ENCODE data around the gene PTOV1.

DNA sequence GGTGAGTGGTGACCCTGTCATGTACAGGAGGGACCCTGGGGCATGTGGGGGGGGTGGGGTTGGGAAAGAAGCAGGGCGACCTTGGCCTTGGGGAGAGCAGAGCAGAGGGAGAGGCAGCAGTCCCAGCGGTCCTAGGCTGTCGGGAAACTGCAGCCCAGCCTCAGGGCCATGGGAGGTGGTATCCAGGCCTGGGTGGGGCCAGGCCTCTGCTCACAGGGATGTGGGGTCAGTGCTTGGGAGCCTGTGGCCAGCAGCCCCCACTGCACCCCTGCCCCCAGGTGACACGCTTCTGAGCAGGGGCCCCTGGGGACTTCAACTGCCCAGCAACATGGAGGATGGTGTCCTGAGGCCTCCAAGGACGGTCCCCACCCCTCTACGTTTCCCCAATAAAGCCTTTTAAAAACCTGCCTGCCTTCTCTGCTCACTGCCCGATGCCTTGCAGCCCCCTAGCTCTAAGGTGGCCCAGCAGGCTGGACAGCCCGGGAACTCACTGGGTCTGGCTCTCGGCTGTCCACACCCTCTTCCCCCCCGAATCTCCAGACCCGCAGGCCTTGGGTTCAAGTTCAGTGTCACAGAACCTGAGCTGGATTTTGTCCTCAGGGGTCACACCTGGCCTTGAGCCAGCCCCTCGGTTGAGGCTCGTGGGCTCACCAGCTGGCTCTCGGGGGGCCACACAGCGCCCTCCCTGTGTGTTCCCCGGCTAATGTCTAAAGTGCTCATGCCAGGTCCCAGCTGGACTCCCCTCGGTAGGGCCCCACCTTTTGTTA lies 9.6 kb downstream of the PTOV1 start:
- TF ChIP-seq, protein P1, sequence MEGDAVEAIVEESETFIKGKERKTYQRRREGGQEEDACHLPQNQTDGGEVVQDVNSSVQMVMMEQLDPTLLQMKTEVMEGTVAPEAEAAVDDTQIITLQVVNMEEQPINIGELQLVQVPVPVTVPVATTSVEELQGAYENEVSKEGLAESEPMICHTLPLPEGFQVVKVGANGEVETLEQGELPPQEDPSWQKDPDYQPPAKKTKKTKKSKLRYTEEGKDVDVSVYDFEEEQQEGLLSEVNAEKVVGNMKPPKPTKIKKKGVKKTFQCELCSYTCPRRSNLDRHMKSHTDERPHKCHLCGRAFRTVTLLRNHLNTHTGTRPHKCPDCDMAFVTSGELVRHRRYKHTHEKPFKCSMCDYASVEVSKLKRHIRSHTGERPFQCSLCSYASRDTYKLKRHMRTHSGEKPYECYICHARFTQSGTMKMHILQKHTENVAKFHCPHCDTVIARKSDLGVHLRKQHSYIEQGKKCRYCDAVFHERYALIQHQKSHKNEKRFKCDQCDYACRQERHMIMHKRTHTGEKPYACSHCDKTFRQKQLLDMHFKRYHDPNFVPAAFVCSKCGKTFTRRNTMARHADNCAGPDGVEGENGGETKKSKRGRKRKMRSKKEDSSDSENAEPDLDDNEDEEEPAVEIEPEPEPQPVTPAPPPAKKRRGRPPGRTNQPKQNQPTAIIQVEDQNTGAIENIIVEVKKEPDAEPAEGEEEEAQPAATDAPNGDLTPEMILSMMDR (IDR thresholded peaks at IDR 0.05; ENCODE audit: poor library complexity): no peak
- TF ChIP-seq EZH2phosphoT487 (IDR thresholded peaks at IDR 0.05; ENCODE audit: low read depth, severe bottlenecking, unreplicated experiment): no peak
- no peak for TF ChIP-seq EZH2 (IDR thresholded peaks at IDR 0.05; ENCODE audit: borderline replicate concordance)
